Large intestine (tissue), 3 donors: Measurements from ENCODE around the gene DNAAF8. TPM values are rescaled to one million over a fixed set of nuclear protein-coding genes. Genes with fewer than 3 reads are reported as not detected.
A peak's percentile ranks its signal among the peaks of the same experiment; 100 is the strongest.

Experiments used
- DNase-seq, 2 donors: peaks; one replicate each; pipeline versions ENCODE4 v3.0.0 to v3.0.0-alpha.2; 2013
- H3K27ac ChIP-seq: one replicate; pipeline ENCODE4 v1.5.1; 2013; ENCODE audit warnings: low read length
- H3K27me3 ChIP-seq: 2 replicates; pipeline ENCODE4 v1.6.1; 2013; ENCODE audit warnings: low read length; ENCODE audit not compliant: control insufficient read depth, insufficient read depth
- H3K36me3 ChIP-seq: 2 replicates; pipeline ENCODE4 v1.6.1; 2013; ENCODE audit warnings: low read length; ENCODE audit not compliant: control insufficient read depth, insufficient read depth
- H3K4me1 ChIP-seq: one replicate; pipeline ENCODE4 v1.6.1; 2013; ENCODE audit warnings: low read length; ENCODE audit not compliant: control insufficient read depth, insufficient read depth
- H3K4me3 ChIP-seq: one replicate; pipeline ENCODE4 v1.5.1; 2013; ENCODE audit warnings: low read length
- H3K9me3 ChIP-seq: one replicate; pipeline ENCODE4 v1.6.1; 2013; ENCODE audit warnings: mild to moderate bottlenecking, low read depth, low read length, moderate library complexity; ENCODE audit not compliant: control insufficient read depth
- WGBS: methylation state at CpG from one replicate; pipeline ENCODE4 v1.1.5; 2013; ENCODE audit warnings: low lambda C conversion rate; ENCODE audit not compliant: insufficient coverage; 5-methylcytosine and 5-hydroxymethylcytosine counted together
- polyA plus RNA-seq: library from polyadenylated mRNA; unstranded; fragments of 120-200 nt; gene quantifications from one replicate; pipeline ENCODE4 v1.2.1, GENCODE V29; 2013

DNAAF8 gene
- polyA plus RNA-seq, 1 donor: 0.78 TPM

DNA sequence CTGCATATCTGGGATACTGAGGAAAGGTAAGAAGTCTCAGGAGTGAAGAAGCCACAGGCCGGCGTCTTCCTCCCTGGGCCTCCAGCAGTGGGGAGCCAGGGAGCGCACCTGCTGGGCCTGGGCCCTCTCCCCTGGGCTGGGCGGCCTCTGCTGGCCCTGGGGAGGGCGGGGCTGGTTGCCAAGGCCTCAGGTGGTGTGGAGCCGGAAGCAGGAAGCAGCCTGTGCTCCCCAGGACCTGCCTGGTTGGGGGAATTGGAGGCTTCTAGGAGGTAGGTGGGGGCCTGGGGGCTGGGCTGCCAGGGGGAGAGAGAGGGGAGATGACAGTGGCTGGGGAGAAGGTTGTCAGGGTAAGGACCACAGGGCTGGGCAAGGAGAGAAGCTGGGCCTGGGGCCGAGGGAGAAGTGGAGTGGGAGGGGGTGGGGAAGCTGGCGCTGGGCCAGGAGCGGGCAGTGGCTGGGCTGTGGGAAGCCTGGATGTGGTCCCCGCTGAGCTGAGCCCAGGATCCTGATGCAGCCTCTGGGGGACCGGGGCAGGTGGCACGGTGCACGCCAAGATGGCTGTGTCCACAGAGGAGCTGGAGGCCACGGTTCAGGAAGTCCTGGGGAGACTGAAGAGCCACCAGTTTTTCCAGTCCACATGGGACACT is 61.0 kb downstream of the DNAAF8 start, which contains the start of gene SMIM22:
Gene SMIM22, plus strand, starts transcription at position 189 of the 647 bp plus-strand sequence. Its CDS starts 366 bp downstream, at position 555.
- H3K27me3 ChIP-seq: no peaks in the 10 kb centered on the region
- H3K27ac ChIP-seq: peak within 1 kb of the TSS; percentile 63
- peaks cover 26% of the 10 kb centered on the region for H3K36me3 ChIP-seq
- H3K9me3 ChIP-seq: no peaks in the 10 kb centered on the region
- WGBS: no CpG with 5 or more reads among the region's 14 CpGs
- H3K4me3 ChIP-seq: peak within 1 kb of the TSS; percentile 66
- DNase-seq: peak; percentile 58 to 75
- peaks cover 21% of the 10 kb centered on the region for H3K4me1 ChIP-seq

DNA sequence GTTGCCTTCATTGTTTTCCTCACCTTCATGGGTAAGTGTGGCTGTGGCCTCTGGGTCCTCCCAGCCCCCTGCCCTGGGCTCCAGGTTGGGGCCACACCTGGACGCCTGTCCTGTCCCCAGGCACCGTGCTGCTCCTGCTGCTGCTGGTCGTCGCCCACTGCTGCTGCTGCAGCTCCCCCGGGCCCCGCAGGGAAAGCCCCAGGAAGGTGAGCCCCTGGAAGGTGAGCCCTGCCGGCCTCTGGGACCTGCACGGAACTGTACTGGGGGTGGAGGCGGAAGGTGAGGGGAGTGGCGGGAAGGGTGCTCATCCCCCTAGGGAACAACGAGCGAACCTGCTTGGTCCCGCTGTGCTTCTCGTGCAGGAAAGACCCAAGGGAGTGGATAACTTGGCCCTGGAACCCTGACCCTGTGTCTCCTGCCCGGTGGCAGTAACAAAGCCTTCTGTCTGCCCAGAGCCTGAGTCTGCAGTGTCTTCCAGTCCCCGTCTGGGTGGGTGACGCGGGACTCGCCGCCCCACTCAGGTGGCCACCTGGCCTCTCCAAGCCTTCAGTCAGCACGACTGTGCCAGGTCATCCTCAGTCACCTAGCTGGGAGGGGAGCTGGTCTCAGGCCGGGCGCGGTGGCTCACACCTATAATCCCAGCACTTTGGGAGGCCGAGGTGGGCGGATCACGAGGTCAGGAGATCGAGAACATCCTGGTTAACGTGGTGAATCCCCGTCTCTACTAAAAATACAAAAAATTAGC is 61.7 kb downstream of the DNAAF8 start:
- peaks cover 28% of the 10 kb centered on the region for H3K4me1 ChIP-seq
- peaks cover 26% of the 10 kb centered on the region for H3K36me3 ChIP-seq
- no peaks in the 10 kb centered on the region for H3K9me3 ChIP-seq
- no peak for DNase-seq
- H3K4me3 ChIP-seq: peak overlapping the region; percentile 66
- H3K27ac ChIP-seq: peak overlapping the region; percentile 63
- WGBS: no CpG with 5 or more reads among the region's 30 CpGs
- no peaks in the 10 kb centered on the region for H3K27me3 ChIP-seq

DNA sequence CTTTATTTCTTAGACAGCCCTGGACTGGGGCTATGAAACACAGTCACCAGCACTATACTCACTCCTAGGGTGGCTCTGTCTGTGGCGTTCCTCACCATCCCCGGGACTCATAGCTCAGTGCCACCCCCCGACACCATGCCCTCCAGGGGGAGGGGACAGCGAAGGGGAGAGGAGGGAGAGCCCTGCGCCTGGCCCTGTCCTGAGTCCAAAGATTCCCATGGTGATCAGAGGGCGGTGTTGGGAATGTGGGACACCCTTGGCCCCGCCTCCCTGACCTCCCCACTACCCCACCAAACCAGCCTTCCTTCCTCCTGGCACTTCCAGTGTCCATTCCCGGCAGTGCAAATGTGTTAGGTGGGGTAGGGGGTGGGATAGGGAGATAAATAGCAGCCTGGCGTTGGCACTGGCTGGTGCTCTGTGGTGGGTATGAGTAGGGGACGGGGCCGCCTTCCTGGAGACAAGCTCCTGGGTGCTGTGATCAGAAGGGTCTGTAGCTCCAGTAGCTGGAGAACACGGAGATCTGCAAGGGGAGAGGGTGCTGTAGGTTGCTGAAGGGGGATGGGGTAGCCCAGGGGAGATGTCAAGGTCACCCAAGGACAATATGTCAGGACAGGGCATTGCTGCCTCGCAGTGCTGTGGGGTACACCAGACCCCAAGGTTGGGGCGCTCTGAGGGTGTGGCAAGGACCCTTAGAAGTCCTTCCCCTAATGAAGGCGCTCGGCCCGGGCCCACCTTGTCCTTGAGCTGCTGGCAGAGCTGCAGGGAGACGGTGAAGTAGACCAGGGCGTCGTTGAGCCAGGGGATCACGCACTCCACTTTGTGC is 62.9 kb downstream of the DNAAF8 start:
- H3K36me3 ChIP-seq: peaks cover 26% of the 10 kb centered on the region
- no CpG with 5 or more reads among the region's 21 CpGs for whole genome bisulfite sequencing
- DNase-seq: peak; percentile 54 to 70
- H3K4me1 ChIP-seq: peaks cover 35% of the 10 kb centered on the region
- no peaks in the 10 kb centered on the region for H3K27me3 ChIP-seq
- no peak overlapping the region for H3K4me3 ChIP-seq
- no peaks in the 10 kb centered on the region for H3K9me3 ChIP-seq
- peak overlapping the region; percentile 27 for H3K27ac ChIP-seq

DNA sequence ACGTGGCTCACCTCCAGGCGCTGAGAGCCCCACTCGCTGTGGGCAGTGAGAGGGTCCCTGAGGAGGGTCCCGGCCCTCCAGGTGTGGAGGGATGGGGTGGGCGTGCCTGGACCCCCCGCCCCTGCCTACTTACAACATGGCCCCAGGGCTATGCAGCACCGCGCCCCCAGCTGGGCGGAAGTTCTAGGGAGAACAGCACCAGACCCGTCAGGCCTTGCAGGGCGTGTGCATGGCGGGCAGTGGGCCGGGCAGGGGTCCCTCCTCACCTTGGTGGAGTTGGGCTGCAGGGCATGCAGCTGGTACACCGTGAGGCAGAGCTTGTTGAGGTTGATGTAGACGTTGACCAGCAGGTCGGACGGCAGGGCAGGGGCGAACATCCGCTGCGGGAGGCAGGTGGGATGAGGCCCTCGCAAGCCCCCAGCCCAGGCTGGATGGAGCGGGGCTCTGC is 63.5 kb downstream of the DNAAF8 start:
- H3K9me3 ChIP-seq: no peaks in the 10 kb centered on the region
- no CpG with 5 or more reads among the region's 22 CpGs for WGBS
- no peaks in the 10 kb centered on the region for H3K27me3 ChIP-seq
- H3K4me1 ChIP-seq: peaks cover 35% of the 10 kb centered on the region
- no peak for DNase-seq
- peaks cover 26% of the 10 kb centered on the region for H3K36me3 ChIP-seq
- H3K27ac ChIP-seq: no peak overlapping the region
- H3K4me3 ChIP-seq: no peak overlapping the region

DNA sequence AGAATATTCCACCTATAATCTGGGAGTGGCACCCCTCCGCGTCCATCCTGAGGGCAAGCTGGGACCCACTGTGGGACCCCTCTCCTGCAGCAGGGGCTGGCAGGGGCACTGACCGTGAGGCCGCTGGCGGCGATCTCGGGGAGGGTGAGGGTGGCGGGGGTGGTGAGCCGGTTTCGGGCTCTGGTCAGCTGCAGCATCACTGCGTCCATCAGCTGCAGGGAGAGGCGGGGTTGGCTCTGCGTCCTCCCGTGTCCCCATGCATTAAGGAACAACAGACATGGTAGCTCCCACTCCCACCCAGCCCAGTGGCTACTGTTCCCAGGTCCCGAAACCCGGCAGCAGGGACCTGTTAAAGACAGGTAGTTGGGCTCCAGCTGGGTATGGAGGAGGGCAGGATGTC is 64.1 kb downstream of the DNAAF8 start:
- no CpG with 5 or more reads among the region's 16 CpGs for WGBS
- Histone ChIP-seq H3K4me3 (no peak overlapping the region), H3K9me3 (no peaks in the 10 kb centered on the region), H3K4me1 (peaks cover 35% of the 10 kb centered on the region), H3K27me3 (no peaks in the 10 kb centered on the region), H3K36me3 (peaks cover 26% of the 10 kb centered on the region), H3K27ac (no peak overlapping the region)
- no peak for DNase-seq

Other genes starting within 250 kb of the DNAAF8 start
- gene CDIP1, start 195.8 kb upstream of the DNAAF8 start, polyA plus RNA-seq: 44.6 TPM
- gene C16orf96, start 178.2 kb upstream of the DNAAF8 start, polyA plus RNA-seq: 0.18 TPM
- gene UBALD1, start 119.6 kb upstream of the DNAAF8 start, polyA plus RNA-seq: 28.4 TPM
- gene MGRN1, start 109.7 kb upstream of the DNAAF8 start, polyA plus RNA-seq: 52.9 TPM
- 42.5 TPM for gene NUDT16L1, start 41.0 kb upstream of the DNAAF8 start, polyA plus RNA-seq
- gene ANKS3, start 266 bp upstream of the DNAAF8 start, polyA plus RNA-seq: 19.8 TPM
- gene ZNF500, start 32.6 kb downstream of the DNAAF8 start, polyA plus RNA-seq: 10.4 TPM
- not detected for gene SEPTIN12, start 53.8 kb downstream of the DNAAF8 start, polyA plus RNA-seq
- gene SMIM22, start 60.8 kb downstream of the DNAAF8 start, polyA plus RNA-seq: 75.8 TPM
- gene ROGDI, start 68.1 kb downstream of the DNAAF8 start, polyA plus RNA-seq: 28.9 TPM
- gene GLYR1, start 112.8 kb downstream of the DNAAF8 start, polyA plus RNA-seq: 102 TPM
- gene UBN1, start 112.9 kb downstream of the DNAAF8 start, polyA plus RNA-seq: 38.2 TPM
- gene PPL, start 202.6 kb downstream of the DNAAF8 start, polyA plus RNA-seq: 32.2 TPM
- 0.24 TPM for gene SEC14L5, start 223.8 kb downstream of the DNAAF8 start, polyA plus RNA-seq